COR-L47 (cell line): ENCODE results near the gene GOT2.
"Not testable (repeated sequence)": the region's sequence is repeated elsewhere in the genome, so short reads cannot be mapped to it uniquely, and the experiment has no call there.

ENCODE experiments used
- DNase-seq: peaks from one replicate; lab custom pipeline; 2025; lab: John Stamatoyannopoulos, UW

The GOT2 gene

GRCh38 chr16:58717994-58718393 lies 16.1 kb downstream of the GOT2 start:
- DNase-seq, result no peak

DNA sequence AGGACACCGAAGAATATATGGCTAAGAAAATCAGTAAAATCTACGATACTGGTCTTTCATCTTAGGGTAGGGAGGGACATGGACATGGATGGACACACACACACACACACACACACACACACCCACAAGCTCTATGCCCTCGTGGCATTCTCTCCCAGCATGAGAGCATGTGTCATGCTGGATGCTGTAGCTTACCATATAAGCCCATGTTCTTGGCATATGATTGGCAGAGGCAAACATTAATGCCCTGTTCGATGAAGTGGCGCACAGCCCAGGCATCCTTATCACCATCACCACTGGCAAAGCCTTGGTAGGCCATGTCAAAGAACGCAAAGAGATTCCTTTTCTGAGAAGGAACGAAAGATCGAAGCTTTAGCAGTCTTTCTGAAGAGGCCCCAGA lies 17.6 kb downstream of the GOT2 start:
- no peak for DNase-seq

DNA sequence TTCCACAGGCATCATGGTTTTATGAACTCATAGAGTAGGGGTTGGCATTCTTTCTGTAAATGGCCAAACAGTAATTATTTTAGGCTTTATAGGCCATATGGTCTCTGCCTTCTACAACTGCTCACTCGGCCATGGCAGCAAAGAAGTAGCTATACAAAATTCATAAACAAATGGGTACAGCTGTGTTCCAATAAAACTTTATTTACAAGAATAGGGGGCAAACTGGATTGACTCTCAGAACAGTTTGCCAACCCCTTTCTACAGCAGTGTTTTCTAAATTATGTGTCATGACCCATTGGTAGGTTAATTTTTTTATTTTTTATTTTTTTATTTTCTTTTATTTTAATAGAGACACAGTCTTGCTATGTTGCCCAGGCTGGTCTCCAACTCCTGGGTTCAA lies 20.4 kb downstream of the GOT2 start:
- DNase-seq, result no peak

- DNase-seq, result no peak
Observed at GRCh38 chr16:58709333-58709732, 24.8 kb downstream of the GOT2 start.

DNA sequence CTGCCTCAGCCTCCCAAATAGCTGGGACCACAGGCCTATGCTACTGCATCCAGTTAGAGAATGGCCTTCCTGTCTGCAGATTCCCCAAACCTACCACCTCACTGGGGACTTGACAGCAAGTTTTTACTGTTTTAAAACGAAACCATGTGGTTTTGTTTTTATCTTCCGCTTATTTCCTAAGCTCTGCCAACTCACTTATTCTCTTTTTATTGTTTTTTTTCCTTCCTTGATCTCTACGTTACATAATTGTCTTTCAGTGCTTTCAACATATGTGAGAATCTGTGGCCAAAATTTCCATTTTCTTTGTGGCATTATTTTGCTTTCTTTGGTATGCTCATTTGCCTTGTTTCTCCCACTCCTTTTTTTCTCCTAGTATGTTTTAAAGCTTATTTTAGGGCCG lies 35.0 kb downstream of the GOT2 start:
- DNase-seq, result no peak

DNA sequence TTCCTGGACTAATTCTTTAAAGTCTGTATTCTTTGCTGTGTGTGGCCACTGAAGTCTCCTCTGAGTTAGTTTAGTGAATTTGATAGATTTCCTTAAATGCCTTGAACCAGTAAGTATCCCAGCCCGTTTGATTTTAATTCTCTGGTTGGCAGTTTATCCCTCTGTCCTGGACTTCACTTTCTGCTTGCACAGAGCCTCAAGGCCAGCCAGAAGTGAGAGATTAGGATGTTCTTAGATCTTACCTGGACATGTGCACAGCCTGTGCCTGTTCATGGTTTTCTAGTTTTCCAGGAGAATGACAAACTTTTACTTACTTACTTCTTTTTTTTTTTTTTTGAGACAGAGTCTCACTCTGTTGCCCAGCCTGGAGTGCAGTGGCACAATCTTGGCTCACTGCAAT lies 38.7 kb downstream of the GOT2 start:
- DNase-seq, result no peak

- no peak for DNase-seq
Observed at GRCh38 chr16:58692450-58692849, 41.7 kb downstream of the GOT2 start.

DNA sequence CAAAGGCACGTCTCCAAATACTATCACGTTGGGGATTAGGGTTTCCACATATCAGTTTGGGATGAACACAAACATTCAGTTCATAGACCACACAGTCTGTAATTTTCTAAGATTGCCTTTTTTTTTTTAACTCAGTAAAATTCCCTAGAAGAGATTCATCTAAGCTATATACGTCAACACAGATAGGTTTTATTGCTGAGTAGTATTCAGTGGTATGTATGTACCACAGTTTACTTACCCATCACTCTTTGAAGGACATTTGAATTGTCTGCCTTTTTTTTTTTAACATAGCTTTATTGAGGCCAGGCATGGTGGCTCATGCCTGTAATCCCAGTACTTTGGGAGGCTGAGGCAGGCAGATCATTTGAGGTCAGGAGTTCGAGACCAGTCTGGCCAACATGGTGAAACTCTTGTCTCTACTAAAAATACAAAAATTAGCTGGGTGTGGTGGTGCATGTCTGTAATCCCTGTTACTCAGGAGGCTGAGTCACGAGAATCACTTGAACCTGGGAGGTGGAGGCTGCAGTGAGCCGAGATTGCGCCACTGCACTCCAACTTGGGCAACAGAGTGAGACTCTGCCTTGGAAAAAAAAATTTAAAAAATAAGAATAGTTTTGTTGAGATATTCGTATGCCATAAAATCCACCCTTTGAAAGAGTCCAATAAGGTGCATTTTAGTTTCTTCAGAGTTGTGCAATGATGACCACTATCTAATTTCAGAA lies 47.0 kb downstream of the GOT2 start:
- DNase-seq, result not testable (repeated sequence)

GRCh38 chr16:58685084-58685449 lies 49.0 kb downstream of the GOT2 start:
- DNase-seq, result no peak

DNA sequence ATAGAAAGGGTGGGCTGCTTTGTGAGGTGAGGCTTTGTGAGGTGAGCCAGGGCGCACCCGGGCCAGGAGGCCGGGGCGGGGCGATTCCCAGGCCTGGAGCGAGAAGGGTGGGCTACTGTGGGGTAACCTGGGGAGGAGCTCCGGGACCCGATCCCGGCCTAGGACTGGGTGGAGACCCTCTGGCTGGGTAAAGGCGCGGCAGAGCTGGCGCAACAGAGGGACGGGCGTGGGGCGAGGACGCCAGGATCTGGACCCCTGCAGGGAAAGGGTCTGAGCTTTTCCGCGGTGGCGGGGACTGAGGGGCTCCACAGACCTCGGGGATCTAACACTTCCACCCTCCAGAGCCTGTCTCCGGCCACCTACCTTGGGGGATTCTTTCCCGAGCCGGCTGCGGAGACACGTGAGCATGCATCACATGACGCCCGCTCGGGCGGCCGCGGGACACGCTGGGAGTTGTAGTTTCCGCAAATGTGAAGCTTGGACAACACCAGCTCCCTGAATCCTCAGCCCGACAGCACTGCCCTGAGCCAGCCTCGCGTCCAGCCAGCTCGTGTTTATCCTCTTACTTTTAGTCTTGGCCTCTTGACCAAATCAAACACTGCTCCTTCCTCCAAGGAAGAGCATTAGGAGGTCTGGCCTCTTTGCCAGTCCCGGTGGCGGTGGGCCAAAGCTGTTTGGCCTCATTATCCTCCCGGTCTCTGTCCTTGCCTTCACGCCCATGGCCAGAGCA lies 49.6 kb downstream of the GOT2 start, which contains the start of gene SLC38A7:
Gene SLC38A7 (minus strand): TSS at position 417 of the 730 bp plus-strand sequence. CDS start 4,644 bp downstream, outside the sequence.
- peak; percentile 48 for DNase-seq

DNA sequence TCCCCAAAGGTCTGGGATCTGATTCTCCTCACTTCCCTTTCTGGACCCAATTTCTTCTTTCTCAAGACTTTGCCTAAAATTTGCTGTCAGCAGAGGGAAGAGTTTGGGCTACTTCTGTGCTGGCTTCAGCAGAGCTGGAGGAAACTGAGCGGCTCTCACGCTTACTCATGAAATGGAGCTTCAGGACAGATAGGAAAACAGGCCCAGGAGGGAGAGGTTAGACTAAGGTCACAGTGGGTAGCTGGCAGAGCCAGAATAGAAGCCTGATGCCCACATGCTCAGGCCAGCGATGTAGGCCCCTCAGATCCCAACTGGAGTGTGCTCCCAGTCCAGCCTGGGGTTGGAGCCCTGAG lies 50.1 kb downstream of the GOT2 start:
- no peak for DNase-seq

- no peak for DNase-seq
Observed at GRCh38 chr16:58679763-58680162, 54.4 kb downstream of the GOT2 start.

GRCh38 chr16:58678716-58679115 lies 55.4 kb downstream of the GOT2 start:
- no peak for DNase-seq

GRCh38 chr16:58678269-58678668 lies 55.8 kb downstream of the GOT2 start:
- DNase-seq, result no peak

DNA sequence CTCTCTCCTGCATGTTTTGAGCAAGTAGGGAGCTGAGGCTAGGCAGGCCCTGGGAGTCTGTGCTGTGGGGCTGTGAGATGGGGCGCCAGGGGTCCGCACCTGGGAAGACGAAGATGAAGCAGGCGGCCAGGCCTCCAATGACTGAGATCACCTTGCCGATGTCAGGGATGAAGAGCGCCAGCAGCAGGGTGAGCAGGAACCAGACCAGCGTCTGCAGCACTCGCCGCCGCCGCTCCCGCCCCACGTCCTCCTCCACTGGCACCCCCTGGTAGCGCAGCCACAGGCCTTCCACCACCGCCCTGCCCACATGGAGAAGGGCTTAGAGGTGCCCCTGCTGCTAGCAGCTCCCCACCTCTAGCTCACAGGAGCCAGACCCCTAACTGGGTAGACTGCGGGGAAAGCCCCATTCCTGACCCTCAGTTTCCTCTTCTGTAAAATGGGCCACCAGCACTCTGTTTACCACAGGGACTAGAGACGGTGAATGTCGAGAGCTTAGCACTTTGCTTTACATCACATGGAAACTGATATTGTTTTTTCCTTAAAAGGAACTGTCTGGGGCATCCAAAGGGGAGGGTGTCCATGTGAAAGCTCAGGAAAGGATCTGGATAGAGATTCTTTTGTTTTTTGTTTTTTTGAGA lies 63.1 kb downstream of the GOT2 start:
- DNase-seq, result no peak

DNA sequence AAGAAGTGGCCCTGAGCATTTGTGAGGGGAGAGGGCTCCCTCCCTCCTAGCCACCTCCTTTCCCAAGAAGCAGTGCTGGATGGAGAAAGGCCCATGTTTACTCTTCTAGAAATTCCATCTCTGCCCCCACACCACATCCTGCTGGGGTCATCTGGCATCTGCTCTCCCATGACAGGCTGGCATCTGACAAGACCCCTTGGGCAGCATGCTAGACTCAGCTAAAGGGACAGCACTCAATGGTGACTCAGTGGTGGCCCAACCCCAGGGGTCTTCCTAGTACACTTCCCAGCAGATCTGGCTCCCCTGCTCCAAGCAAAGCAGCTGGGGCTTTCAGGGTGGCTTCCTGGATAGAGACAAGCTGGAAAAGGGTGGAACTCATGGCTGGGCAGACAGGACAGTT lies 63.9 kb downstream of the GOT2 start:
- DNase-seq, result no peak

GRCh38 chr16:58665200-58665599 lies 68.9 kb downstream of the GOT2 start:
- no peak for DNase-seq

GRCh38 chr16:58661199-58661830 lies 72.8 kb downstream of the GOT2 start:
- peak; percentile 49 for DNase-seq

DNA sequence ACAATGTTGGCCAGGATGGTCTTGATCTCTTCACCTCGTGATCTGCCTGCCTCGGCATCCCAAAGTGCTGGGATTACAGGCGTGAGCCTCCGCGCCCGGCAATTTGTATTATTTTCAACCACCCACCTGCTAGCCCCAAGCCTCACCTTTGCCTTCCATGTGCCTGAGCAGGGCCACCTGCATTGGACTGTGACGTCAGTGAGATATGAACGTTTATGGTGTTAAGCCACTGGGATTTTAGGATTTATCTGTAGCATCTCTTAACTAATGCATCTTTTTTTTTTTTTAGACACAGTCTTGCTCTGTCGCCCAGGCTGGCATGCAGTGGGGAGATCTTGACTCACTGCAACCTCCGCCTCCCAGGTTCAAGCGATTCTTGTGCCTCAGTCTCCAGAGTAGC lies 74.2 kb downstream of the GOT2 start:
- not testable (repeated sequence) for DNase-seq

DNA sequence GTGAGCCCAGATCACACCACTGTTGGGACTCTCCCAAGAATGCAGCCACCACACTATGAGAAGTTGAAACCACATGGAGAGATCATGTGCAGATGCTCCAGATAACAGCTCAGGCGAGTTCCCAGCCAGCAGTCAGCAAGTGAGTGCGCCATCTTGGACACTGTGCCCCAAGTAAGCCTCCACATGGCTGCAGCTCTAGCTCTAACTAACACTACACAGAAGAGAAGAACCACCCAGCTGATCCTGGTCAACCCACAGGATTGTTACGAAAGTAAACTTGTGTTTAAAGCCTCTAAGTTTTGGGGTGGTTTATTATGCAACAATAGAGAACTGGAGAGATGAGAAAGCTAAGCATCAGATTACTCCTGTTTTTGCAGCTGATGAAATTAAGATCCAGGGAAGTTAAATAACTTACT lies 75.3 kb downstream of the GOT2 start:
- DNase-seq, result no peak
